NT2/D1 (cell line): ENCODE results near the gene GRK6.

Experiments used
- SUZ12 ChIP-seq: IDR thresholded peaks from 2 replicates; pipeline ENCODE4 v1.6.1; 2011; ENCODE audit not compliant: insufficient read length, insufficient read depth; ENCODE audit errors: extremely low read depth
- YY1 ChIP-seq: IDR thresholded peaks from 2 replicates; pipeline ENCODE4 v1.6.1; 2011; ENCODE audit not compliant: insufficient read length, insufficient read depth
- ZNF274 ChIP-seq: IDR thresholded peaks from 2 replicates; pipeline ENCODE4 v1.6.1; 2011; ENCODE audit warnings: mild to moderate bottlenecking, low read depth, low read length

DNA sequence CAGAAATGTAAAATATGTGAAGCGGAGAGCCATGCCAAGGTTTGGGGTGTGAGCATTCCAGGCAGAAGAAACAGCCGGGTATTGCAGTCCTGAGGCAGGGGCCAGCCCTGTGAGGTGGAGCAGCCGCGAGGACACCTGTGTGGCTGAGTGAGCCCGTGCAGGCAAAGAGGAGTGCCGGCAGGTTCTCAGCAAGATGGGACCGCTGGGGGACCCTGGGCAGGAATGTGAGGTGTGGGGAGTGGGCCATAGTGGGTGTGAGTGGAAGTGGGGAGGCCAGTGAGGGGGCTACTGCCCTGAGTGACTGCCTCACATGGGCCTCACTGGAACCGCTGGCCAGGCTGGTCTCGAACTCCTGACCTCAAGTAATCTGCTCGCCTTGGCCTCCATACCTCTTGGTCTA lies 12.0 kb downstream of the GRK6 start:
- TF ChIP-seq ZNF274 (no peak), YY1 (no peak), SUZ12 (no peak)
